Calu3 (cell line): Measurements from ENCODE around the gene RASSF4. TPM values are rescaled to one million over a fixed set of nuclear protein-coding genes. Genes with fewer than 3 reads are reported as not detected.

ENCODE experiments used
- BruUV-seq: library from RNA; stranded (reverse); fragments of 400-500 nt; replicated peaks from 2 replicates; lab custom pipeline; 2021; lab: Mats Ljungman, UMichigan
- CTCF ChIA-PET: fragments of 300-600 bp; sonication (Branson Sonifier 250); formaldehyde crosslinking; loops from one replicate; lab custom pipeline; 2022; ENCODE audit warnings: antibody characterized with exemption; lab: Charles Lee
- DNase-seq: peaks from one replicate; pipeline ENCODE4 v3.0.0; 2022
- H3K27ac Mint-ChIP-seq: one replicate; pipeline ENCODE4 v1.8.0; 2022; ENCODE audit warnings: mixed read lengths; ENCODE audit not compliant: unreplicated experiment
- H3K27me3 Mint-ChIP-seq: one replicate; pipeline ENCODE4 v1.8.0; 2022; ENCODE audit warnings: mixed read lengths; ENCODE audit not compliant: unreplicated experiment
- H3K36me3 Mint-ChIP-seq: one replicate; pipeline ENCODE4 v1.8.0; 2022; ENCODE audit warnings: mild to moderate bottlenecking, moderate library complexity, mixed read lengths; ENCODE audit not compliant: insufficient read depth, unreplicated experiment
- H3K4me1 Mint-ChIP-seq: one replicate; pipeline ENCODE4 v1.8.0; 2022; ENCODE audit warnings: mild to moderate bottlenecking, low read depth, mixed read lengths; ENCODE audit not compliant: unreplicated experiment
- H3K4me3 Mint-ChIP-seq: one replicate; pipeline ENCODE4 v1.8.0; 2022; ENCODE audit warnings: mild to moderate bottlenecking, low read depth, moderate library complexity, mixed read lengths; ENCODE audit not compliant: unreplicated experiment
- H3K9me3 Mint-ChIP-seq: one replicate; pipeline ENCODE4 v1.8.0; 2022; ENCODE audit warnings: low read depth, mixed read lengths; ENCODE audit not compliant: unreplicated experiment
- CTCF ChIP-seq: fragments of 200-600 bp; IDR thresholded peaks from one replicate; pipeline ENCODE4 v1.8.0; 2022; ENCODE audit warnings: antibody characterized with exemption; ENCODE audit not compliant: unreplicated experiment
- intact Hi-C: fragments of 100-400 bp; cut with micrococcal nuclease; formaldehyde crosslinking; loops from one replicate; pipeline ENCODE4 v1.10.0; 2022; ENCODE audit not compliant: unreplicated experiment
- total RNA-seq: library from RNA; stranded (reverse); gene quantifications from 2 replicates; pipeline ENCODE4 v1.2.3, GENCODE V29; 2022

RASSF4 gene
- total RNA-seq, 1 experiment from 2014 or later: 2.2 TPM

GRCh38 chr10:44956717-44957706 lies 2.6 kb upstream of the RASSF4 start:
- intact Hi-C loops: no loop called here
- Mint-ChIP-seq H3K4me1 (peaks cover 11% of the 10 kb centered on the region), H3K36me3 (peaks cover 24% of the 10 kb centered on the region), H3K27me3 (no peaks in the 10 kb centered on the region), H3K4me3 (no peak overlapping the region), H3K9me3 (no peaks in the 10 kb centered on the region), H3K27ac (no peak overlapping the region)
- TF ChIP-seq CTCF: no peak
- no TSS peak for BruUV-seq
- no peak for DNase-seq
- CTCF ChIA-PET: interaction anchor here (0.7 kb wide), 1 partner anchor 23 kb away, joined by 3 read pairs; no protein-coding TSS in a partner anchor

GRCh38 chr10:44958196-44958897 lies 1.3 kb upstream of the RASSF4 start:
- H3K4me3 Mint-ChIP-seq: peak overlapping the region; percentile 76
- H3K9me3 Mint-ChIP-seq: no peaks in the 10 kb centered on the region
- no peak for DNase-seq
- H3K27me3 Mint-ChIP-seq: no peaks in the 10 kb centered on the region
- BruUV-seq: no TSS peak
- H3K27ac Mint-ChIP-seq: peak overlapping the region; percentile 33
- intact Hi-C loops: no loop called here
- CTCF ChIA-PET: no interaction called here
- no peak for TF ChIP-seq CTCF
- H3K36me3 Mint-ChIP-seq: peaks cover 24% of the 10 kb centered on the region
- H3K4me1 Mint-ChIP-seq: peaks cover 11% of the 10 kb centered on the region

- Mint-ChIP-seq H3K4me1 (peaks cover 11% of the 10 kb centered on the region), H3K9me3 (no peaks in the 10 kb centered on the region), H3K27ac (peak overlapping the region; percentile 33), H3K4me3 (peak overlapping the region; percentile 76), H3K36me3 (peaks cover 24% of the 10 kb centered on the region), H3K27me3 (no peaks in the 10 kb centered on the region)
- DNase-seq: no peak
- CTCF ChIA-PET: no interaction called here
- TSS peak; percentile 55 for BruUV-seq
- no peak for TF ChIP-seq CTCF
- intact Hi-C loops: no loop called here
Measured at GRCh38 chr10:44958898-44959246, 730 bp upstream of the RASSF4 start.

GRCh38 chr10:44960088-44960460 lies 472 bp downstream of the RASSF4 start:
- no peak for TF ChIP-seq CTCF
- H3K27ac Mint-ChIP-seq: no peak overlapping the region
- no peaks in the 10 kb centered on the region for H3K9me3 Mint-ChIP-seq
- H3K27me3 Mint-ChIP-seq: no peaks in the 10 kb centered on the region
- DNase-seq: no peak
- H3K36me3 Mint-ChIP-seq: peaks cover 24% of the 10 kb centered on the region
- peak overlapping the region; percentile 76 for H3K4me3 Mint-ChIP-seq
- intact Hi-C loops: no loop called here
- CTCF ChIA-PET: no interaction called here
- peaks cover 20% of the 10 kb centered on the region for H3K4me1 Mint-ChIP-seq
- BruUV-seq: no TSS peak
